Mesodermal cell (in vitro differentiated cells): ENCODE measurements around the gene LAMA3.

Experiments
- H3K27ac ChIP-seq: 2 replicates; pipeline ENCODE4 v1.7.0; 2013; ENCODE audit warnings: mild to moderate bottlenecking, low read depth, low read length, moderate library complexity; ENCODE audit not compliant: severe bottlenecking
- H3K36me3 ChIP-seq: 2 replicates; pipeline ENCODE4 v1.7.1; 2013; ENCODE audit warnings: mild to moderate bottlenecking, low read length, moderate library complexity; ENCODE audit not compliant: control insufficient read depth, insufficient read depth
- H3K4me1 ChIP-seq: one replicate; pipeline ENCODE4 v1.7.1; 2013; ENCODE audit warnings: mild to moderate bottlenecking, low read length; ENCODE audit not compliant: insufficient read depth, control insufficient read depth, poor library complexity, severe bottlenecking
- H3K4me3 ChIP-seq: 2 replicates; pipeline ENCODE4 v1.7.0; 2013; ENCODE audit warnings: low read length, control low read depth, mild to moderate bottlenecking; ENCODE audit not compliant: insufficient read depth, poor library complexity, severe bottlenecking; ENCODE audit errors: extremely low read depth
- H3K9me3 ChIP-seq: 2 replicates; pipeline ENCODE4 v1.7.1; 2013; ENCODE audit warnings: mild to moderate bottlenecking, low read length, moderate library complexity; ENCODE audit not compliant: control insufficient read depth
- WGBS, 2 experiments: methylation state at CpG; one replicate each; pipeline ENCODE4 v1.1.5; 2013; ENCODE audit warnings: missing lambda C conversion rate in 2 of 2; ENCODE audit not compliant: insufficient coverage in 2 of 2; 5-methylcytosine and 5-hydroxymethylcytosine counted together

LAMA3 gene

GRCh38 chr18:23956483-23956882, 267.2 kb downstream of the LAMA3 start:
- Histone ChIP-seq H3K4me3 (no peak overlapping the region), H3K36me3 (no peaks in the 10 kb centered on the region), H3K9me3 (no peaks in the 10 kb centered on the region), H3K27ac (no peak overlapping the region), H3K4me1 (no peaks in the 10 kb centered on the region)
- 94 to 96% methylated on average over 5 of the region's 5 CpGs for WGBS, 2 experiments

GRCh38 chr18:23958036-23958435, 268.8 kb downstream of the LAMA3 start:
- no peak overlapping the region for H3K4me3 ChIP-seq
- H3K27ac ChIP-seq, result no peak overlapping the region
- H3K9me3 ChIP-seq, result no peaks in the 10 kb centered on the region
- H3K36me3 ChIP-seq, result no peaks in the 10 kb centered on the region
- H3K4me1 ChIP-seq, result no peaks in the 10 kb centered on the region
- 90 to 94% methylated on average over 6 to 9 of the region's 10 CpGs for WGBS, 2 experiments

- Histone ChIP-seq H3K4me1 (no peaks in the 10 kb centered on the region), H3K36me3 (no peaks in the 10 kb centered on the region), H3K4me3 (no peak overlapping the region), H3K27ac (no peak overlapping the region), H3K9me3 (no peaks in the 10 kb centered on the region)
- WGBS, 2 experiments, result 100% methylated on average over 1 of the region's 3 CpGs
These were observed 274.4 kb downstream of the LAMA3 start for GRCh38 chr18:23963443-23964165.

GRCh38 chr18:23964282-23965238, 275.3 kb downstream of the LAMA3 start:
- Histone ChIP-seq H3K36me3 (no peaks in the 10 kb centered on the region), H3K4me3 (no peak overlapping the region), H3K27ac (no peak overlapping the region), H3K9me3 (no peaks in the 10 kb centered on the region), H3K4me1 (no peaks in the 10 kb centered on the region)
- WGBS, 2 experiments, result 78 to 95% methylated on average over 7 of the region's 11 CpGs

GRCh38 chr18:23966909-23967308, 277.7 kb downstream of the LAMA3 start:
- Histone ChIP-seq H3K27ac (no peak overlapping the region), H3K9me3 (no peaks in the 10 kb centered on the region), H3K4me1 (no peaks in the 10 kb centered on the region), H3K4me3 (no peak overlapping the region), H3K36me3 (no peaks in the 10 kb centered on the region)
- WGBS, 2 experiments, result 87 to 91% methylated on average over 4 of the region's 8 CpGs

- H3K27ac ChIP-seq, result no peak overlapping the region
- peaks cover 4% of the 10 kb centered on the region for H3K4me1 ChIP-seq
- WGBS, 2 experiments, result 94 to 95% methylated on average over 7 to 8 of the region's 9 CpGs
- H3K36me3 ChIP-seq, result no peaks in the 10 kb centered on the region
- no peaks in the 10 kb centered on the region for H3K9me3 ChIP-seq
- no peak overlapping the region for H3K4me3 ChIP-seq
These were observed 278.3 kb downstream of the LAMA3 start for GRCh38 chr18:23967321-23968089.

GRCh38 chr18:23968638-23969604, 279.7 kb downstream of the LAMA3 start:
- Histone ChIP-seq H3K27ac (no peak overlapping the region), H3K4me3 (no peak overlapping the region), H3K36me3 (no peaks in the 10 kb centered on the region), H3K4me1 (peaks cover 4% of the 10 kb centered on the region), H3K9me3 (no peaks in the 10 kb centered on the region)
- WGBS, 2 experiments, result 94 to 100% methylated on average over 2 of the region's 4 CpGs

- H3K36me3 ChIP-seq, result no peaks in the 10 kb centered on the region
- H3K4me1 ChIP-seq, result peaks cover 4% of the 10 kb centered on the region
- no peak overlapping the region for H3K27ac ChIP-seq
- no peak overlapping the region for H3K4me3 ChIP-seq
- no peaks in the 10 kb centered on the region for H3K9me3 ChIP-seq
- WGBS, 2 experiments, result 69 to 85% methylated on average over 4 of the region's 6 CpGs
These were observed 280.4 kb downstream of the LAMA3 start for GRCh38 chr18:23969664-23970063.

- peaks cover 4% of the 10 kb centered on the region for H3K4me1 ChIP-seq
- no peaks in the 10 kb centered on the region for H3K36me3 ChIP-seq
- H3K27ac ChIP-seq, result no peak overlapping the region
- WGBS, 2 experiments, result 93 to 100% methylated on average over 2 to 3 of the region's 7 CpGs
- H3K9me3 ChIP-seq, result no peaks in the 10 kb centered on the region
- no peak overlapping the region for H3K4me3 ChIP-seq
These were observed 281.2 kb downstream of the LAMA3 start for GRCh38 chr18:23970161-23971096.
